Stimulated activated CD4-positive, alpha-beta T cell treated with anti-CD3 and anti-CD28 coated beads, Interleukin-15, amount 100 ng/mL, for 24 hours (primary cell): ENCODE data around the gene PSPN.

Source experiments
- DNase-seq: peaks from one replicate; pipeline ENCODE4 v3.0.0-alpha.2; 2020

The PSPN gene, protein sequence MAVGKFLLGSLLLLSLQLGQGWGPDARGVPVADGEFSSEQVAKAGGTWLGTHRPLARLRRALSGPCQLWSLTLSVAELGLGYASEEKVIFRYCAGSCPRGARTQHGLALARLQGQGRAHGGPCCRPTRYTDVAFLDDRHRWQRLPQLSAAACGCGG

DNA sequence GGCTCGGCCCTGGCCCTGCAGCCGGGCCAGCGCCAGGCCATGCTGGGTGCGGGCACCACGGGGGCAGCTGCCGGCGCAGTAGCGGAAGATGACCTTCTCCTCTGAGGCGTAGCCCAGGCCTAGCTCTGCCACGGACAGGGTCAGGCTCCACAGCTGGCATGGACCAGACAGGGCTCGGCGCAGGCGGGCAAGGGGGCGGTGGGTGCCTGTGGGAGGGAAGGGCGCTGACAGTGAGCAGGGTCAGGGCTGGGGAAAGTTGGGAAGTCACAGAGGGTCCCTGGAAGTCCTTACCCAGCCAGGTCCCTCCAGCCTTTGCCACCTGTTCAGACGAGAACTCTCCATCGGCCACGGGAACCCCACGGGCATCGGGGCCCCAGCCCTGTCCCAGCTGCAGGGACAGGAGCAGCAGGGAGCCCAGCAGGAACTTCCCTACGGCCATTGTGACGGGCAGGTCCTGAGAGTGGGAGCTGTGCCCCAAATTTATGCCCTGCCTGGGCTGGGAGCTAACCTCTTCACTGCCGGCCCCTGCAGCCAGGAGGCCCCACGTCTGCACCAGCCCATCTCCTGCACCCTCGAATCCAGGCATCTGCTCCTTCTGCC lies at the start of gene PSPN:
TSS of gene PSPN (minus strand) at position 523 of the 600 bp plus-strand sequence. CDS start at position 439, 84 bp downstream.
- DNase-seq = no peak

DNA sequence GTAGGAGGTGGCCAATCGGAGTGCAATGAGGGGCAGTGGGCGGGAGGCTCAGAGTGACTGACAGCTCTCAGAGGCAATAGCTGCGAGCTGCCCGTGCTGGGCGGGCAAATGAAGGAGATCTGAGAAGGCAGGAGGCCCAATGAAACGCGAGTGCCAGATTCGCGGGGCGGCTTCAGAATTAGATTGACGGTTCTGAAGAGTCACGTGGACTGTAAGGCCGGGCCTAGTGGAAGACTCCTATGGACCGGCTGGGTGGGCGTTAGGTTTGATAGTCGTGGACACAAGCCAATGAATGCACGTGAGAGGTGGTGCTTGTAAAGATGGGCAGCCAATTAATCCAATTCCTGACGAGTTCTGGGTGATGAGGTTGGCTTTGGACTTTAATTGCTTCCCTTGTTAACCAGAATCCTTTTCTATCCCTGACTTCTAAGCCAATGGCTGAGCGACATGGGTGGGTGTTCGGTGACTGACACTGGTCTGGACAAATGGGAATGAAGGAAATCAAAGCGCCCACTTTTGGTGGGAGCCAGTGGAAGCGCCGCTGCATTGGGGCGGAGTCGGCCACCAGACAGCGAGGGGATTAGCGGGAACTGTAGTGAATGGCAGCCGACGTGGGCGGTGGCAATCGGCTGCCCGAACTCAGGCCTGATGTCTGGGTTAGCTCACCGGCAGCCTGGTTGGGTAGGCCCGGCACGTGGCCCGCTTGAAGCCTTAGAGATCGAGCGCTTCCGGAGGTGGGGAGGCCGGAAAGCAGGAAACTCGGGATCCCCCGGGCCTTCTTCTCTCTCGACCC lies 49.4 kb upstream of the PSPN start:
- peak; percentile 100 for DNase-seq

DNA sequence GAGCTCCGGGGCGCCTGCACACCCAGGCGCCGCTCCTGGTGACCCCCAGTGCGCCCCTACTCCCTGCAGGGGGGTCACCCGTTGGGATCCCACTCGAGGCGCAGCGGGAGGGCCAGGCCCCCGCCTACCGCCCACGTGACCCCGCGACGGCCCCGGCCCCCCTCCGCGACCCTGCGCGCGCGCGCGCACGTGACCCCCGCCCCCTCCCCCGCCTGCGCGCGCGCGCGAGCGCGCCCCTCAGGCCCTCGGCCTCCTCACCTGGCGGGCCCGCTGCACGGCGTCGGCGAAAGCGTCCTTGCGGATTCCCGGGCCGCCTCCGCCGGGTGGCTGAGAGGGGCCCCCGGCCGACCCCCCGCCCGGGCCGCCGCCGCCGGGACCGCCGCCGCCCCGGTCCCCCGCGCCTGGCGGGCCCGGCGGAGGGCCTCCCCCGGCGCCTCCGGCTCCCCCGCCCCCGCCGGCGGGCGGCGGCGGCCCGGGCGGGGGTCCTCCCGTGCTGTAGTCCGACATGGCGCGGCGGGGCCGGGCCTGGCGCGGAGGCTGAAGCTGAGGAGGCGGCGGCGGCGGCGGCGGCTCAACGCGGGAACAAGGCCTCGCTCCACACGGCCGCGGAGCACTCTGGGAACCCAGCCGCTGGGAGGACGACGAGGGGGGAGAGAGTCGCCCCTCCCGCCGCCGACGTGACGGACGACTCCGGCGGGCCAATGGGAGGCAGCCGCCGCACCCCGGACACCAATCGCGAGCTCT lies 48.6 kb upstream of the PSPN start, which contains the start of gene KHSRP:
TSS of gene KHSRP (minus strand) at position 617 of the 744 bp plus-strand sequence. CDS start at position 507, 110 bp downstream.
- DNase-seq = peak; percentile 52

DNA sequence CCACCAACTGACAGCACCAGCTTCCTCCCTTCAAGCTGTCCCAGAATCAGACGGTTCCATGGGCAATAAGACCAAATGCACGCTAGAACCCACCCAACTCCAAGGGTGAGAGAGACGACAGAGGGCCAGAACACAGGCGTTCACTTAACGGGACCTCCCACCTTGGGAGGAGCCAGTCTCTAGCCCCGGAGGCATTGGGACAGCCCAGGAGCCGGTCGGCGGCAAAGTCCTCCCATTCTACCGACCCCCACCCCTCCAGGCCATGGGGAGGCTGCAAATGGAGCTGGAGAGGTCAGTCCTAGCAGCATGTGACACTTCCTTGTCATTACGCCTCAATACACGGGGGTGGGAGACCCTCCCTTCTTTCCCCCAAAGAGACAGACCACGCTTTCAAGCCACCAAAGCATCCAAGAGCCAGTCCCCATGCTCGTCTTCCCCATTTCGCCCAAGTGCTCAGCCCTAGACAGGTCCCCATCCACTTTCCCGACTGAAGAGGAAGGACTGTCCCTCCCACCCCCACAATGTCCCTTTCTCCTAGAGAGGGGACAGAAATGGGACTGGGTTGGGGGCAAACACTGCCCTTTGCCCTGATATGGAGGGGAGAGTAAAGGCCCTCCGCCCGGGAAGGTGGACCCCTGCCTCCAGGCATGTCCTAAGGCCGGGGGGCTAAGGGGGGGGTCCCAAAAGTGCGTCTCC lies 47.9 kb upstream of the PSPN start:
- peak; percentile 67 for DNase-seq

DNA sequence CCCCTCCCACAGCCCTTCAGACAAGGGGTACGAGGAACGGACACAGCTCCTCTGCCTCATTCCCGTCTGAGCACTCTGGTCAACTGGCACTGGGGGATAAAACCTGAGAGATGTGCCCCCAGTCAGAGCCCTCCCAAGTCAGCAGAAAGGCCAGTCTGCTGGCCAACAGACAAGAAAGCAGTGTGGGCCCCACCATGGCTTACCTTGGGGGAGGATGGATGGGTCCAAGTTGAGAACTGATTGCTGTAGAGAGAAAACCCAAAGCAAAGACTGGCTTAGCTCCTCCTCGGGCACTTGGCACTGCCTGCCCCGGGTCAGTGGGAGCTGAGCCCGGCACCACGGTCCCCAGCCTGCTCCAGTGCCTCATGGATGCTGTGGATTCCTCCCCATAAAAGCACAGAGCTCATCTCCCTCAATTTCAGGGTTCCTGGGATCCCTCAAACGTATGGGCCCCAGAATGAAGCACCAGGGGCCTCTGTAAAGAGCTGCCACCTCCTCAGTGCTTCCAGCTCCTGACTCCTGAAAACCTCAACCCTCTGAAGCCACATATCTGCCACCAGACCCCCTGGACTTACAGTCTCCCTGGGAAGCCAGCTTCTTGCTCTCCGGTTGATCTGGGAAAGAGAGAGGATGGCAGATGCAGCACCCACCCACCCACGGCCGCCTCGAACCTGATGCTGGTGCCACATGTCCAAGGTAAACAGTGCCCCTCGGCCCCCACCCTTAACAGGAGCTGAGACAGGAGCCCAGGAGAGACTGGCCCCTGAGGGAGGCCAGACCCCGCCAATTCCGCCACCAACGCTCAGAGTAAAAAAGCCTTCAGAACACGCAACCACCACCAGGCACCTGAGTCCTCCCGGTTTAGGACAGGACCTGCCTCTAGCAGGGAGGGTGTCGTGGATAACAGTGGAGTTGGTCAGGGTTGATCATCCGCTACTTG lies 45.6 kb upstream of the PSPN start:
- DNase-seq = no peak

DNA sequence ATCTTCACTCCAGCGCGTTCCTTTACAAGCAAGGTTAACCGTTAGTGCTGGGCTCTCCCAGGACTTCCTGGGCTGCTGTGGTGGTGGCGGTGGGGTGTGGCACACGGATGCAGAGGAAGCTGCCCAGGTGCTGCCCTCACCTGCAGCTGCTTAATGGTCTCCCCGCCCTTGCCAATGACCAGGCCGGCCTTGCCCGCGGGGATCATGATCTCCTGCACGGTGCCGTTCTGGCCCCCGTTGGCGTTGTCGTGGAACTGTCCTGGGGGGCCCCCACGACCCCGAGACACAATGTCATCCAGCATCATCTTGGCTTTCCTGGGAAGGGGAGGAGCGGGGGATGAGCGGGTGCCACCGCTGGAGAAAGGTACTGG lies 42.8 kb upstream of the PSPN start:
- no peak for DNase-seq

DNA sequence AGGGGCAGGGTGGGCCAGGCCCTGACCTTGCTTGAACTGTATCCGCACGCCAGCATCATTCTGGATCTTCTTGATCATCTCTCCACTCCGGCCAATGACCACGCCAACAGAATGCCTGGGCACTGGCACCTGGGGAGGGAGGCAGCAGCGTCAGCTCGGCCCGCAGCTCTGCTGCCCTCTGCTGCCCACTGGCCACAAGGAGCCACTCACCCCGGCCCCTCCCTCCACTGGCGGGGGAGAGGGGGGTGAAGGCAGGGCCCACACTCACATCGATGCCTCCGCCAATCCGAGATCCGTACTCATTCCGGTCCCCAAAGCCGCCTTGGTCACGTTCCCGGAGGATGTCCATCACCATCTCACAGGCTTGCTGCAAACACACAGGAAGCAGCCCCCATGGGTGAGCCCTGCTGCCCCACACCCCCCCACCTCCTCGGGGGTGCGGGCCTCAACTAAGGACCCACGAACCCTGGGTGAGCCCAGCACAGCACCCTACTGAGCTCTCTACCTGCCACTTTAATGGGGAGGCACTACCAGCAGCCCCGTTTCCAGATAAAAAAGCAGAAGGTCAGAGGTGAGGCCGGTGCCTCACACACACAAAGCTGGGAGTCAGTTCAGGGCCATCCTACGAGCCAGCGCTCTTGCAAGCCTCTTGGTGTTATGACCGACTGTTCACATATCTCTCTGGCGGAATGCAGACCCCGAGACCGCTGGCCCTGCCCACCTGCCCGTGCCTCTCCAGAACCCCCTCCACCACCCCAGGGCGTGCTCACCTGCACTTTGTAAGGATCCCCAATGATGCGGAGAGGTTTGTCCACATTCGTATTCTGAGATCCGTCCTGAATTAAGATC lies 42.2 kb upstream of the PSPN start:
- no peak for DNase-seq

DNA sequence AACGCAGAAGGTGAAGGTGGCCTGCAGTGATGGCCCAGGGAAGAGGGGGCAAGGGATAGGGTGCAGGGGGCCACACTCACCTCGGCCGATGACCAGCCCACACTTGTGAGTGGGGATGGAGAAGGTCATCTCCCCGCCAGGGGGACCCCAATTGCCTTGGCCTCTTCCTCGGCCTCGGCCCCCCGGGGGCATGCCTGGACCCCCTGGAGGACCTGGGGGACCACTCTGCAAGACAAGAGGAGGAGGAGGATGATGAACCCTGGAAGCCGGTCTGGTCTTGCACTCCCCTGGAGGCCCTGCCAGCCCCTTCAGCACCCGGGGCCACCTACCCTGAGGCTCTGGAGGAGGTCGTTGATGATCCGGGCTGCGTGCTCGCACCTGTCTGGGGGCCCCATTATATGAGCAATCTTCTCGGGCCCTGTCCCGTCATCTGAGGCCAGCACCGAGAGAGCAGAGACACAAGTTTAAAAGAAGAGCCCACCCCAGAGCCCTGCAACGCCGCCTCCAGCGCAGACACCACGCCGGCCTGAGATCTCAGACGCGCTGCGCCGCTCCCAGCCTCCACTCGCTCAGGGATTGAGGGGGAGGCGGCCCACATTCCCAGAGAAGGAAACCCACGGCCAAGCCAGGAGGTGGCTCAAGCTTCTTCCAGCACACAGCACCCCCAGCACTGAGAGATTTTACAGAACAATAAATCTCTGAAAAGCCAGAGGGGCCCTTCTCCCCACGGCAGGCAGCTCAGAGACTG lies 41.1 kb upstream of the PSPN start:
- no peak for DNase-seq

DNA sequence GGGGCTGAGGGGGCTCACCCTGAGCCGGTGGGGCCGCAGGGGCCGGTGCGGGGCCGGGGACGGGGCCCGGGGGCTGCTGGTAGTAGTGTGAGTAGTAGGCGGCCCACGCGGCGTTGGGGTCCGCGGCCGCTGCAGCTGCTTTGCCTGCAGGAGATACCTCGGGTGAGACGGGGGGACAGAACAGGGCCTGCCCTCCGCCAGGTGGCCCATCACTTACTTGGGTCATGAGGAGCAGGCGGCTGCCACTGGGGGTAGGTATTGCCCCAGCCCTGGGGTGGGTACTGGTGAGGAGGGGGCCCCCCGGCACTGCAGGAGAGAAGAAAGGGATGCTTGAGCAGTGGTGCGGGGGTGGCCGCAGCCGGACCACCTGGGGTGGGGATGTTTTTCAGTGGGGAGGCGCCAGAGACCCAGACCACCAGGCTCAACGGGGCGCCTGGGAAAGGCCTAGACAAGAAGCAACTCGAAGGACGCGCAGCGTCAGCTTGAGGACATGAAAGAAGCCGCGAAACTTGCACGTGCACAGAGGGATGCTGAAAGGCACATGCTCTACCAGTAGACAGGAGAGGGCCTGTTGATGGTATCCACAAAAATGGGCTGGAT lies 40.0 kb upstream of the PSPN start:
- DNase-seq = no peak

DNA sequence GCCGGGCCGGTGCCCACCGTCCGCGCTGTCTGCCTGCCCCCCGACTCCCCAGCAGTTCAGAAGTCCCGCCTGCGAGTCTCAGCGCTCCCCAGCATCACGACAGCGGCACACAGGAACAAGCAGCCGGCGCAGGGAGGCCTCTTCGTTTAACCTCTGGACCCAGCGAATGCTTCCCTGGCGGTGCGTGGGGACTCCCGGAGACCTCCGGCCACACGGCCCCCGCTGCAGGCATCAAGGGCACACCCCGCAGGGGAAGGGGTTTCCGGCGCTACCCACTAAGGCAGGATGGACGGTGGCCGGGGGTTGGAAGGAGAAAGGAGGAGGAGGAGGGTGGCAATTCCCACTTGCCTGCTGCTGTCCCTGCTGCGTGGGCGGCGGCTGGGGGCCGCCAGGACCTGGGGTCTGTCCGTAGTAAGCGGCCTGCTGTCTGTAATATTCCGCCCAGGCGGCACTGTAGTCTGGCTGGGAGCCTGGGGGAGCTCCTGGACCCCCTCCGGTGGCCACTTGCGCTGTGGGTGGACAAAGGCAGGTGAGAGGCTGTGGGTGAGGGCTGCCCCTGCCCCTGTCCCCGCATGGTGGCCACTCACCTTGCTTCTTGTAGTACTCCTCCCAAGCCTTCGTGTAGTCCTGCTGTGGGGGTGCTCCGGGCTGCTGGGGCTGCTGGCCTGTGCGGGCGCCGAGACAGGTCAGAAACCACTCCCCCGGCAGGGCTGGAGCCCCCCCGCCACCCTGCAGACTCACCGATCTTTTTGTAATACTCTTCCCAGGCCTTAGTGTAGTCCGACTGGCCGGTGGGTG lies 39.3 kb upstream of the PSPN start:
- DNase-seq = no peak

DNA sequence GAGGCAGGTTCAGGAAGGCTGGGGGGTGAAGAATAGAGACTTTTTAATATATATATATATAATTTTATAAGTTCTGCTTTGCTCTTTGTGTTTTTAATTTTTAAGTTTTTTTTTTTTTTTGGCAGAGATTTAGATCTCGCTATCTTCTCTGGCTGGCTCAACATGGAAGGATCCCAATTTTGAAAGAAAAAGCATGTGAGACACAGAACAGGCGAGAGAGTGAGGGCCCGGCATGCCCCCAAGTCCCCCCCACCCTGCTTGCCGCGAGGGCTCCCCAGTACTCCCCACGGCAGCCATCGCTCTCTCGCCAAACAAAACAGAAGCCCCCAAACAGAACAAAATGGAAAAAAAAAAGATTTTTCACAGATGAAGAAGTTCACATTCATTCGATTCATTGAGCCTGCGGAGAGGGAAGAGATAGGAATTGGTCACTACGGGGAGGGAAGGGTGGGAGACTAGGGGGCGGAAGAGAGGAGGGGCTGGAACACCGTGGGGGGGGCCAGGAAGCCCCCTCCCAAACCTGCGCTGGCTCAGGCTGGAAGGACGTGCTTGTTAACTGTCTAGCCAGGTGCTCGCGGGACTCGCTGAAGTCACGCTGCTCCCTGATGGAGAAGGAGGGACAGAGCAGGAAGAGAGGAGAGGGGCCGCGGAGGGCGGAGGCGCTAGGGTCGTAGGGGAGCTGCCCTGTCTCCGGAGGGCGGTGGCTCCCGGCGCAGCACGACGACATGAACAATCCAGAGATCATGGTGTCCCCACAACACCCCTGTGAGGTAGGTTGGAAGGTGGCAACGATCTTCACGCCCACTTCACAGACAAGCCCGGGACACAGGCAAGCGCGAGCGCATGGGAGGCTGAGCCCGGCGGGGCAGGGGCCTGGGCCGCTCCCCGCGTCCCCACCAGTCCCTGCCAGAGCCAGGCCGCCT lies 38.2 kb upstream of the PSPN start:
- no peak for DNase-seq

DNA sequence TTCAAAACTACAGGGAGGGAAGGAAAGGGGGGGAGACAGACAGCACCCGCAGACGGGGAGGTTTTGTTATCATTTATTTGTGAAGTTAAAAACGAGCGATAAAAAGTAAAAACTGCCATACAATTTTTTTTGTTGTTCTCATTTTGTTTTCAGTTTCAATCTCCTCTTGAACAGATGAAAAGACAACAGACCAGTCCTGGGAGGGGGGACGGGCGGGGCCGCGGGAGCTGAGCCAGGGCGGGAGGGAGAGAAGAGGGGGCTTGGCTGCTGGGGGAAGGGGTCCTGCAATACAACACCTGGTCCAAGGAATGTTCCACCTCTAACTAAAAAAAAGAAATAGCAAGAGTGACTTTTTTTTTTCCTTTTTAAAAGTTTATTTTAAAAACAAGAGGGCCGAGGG lies 37.6 kb upstream of the PSPN start:
- no peak for DNase-seq

DNA sequence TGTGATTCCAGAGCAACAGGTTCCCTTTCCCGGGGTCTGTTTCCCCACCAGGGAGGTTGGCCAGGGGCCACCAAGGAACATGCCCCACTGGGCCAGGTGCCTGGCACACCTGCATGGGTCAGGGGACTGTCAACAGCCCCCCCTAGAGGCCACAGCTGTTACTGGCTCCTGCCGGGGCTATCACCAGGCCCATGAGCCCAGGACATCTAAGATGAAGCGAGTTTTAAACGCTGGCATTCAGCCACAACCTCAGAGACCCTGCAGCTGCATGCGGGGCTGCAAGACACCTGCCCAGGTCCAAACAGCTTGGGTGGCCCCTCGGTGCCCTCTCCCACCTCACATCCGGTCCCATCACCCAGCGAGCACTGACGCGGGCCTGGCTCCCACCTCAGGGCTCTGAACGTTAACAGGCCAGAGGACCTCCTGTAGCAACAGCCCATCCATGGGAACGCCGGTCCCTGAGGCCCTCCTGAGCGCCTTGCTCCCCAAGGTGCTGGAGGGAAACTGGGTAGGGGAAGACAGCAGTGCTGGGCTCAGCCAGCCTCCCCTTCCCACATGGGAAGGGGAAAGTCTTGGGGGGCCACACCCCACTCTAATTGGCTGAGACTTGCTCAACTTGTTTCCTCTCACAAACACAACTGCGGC lies 36.8 kb upstream of the PSPN start:
- DNase-seq = peak; percentile 67

DNA sequence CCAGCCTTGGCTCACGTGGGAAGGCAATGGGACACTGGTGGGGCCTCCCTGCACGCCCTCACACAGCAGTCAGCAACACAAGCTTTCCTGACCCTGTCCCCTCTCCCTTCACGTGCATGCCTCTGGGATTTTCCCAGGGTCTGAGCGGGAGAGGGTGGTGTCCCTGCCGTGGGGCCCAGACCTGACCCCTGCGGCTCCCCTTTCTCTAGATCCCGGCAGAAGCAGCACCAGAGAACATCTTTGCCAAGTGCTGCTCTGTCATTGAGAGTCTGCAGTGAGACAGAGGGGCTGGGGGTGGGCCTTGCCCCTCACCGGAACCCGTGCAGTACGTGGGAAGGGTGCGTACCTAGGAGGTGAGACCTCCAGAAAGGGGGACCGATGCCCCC lies 36.3 kb upstream of the PSPN start:
- DNase-seq = no peak

DNA sequence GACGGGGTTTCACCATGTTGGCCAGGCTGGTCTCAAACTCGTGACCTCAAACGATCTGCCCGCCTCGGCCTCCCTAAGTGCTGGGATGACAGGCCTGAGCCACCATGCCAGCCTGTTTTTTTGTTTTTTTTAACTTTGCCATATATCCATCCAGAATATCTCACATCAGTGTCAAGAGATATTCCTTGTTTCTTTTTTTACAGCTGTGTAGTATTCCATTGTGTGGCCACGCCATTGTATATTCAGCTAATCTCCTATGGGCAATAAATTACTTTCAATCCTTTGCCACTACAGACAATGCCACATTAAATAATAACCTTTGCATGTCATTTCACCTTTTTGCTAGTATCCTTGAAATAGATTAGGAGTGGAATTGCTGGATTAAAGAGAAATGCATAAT lies 33.6 kb upstream of the PSPN start:
- no peak for DNase-seq

DNA sequence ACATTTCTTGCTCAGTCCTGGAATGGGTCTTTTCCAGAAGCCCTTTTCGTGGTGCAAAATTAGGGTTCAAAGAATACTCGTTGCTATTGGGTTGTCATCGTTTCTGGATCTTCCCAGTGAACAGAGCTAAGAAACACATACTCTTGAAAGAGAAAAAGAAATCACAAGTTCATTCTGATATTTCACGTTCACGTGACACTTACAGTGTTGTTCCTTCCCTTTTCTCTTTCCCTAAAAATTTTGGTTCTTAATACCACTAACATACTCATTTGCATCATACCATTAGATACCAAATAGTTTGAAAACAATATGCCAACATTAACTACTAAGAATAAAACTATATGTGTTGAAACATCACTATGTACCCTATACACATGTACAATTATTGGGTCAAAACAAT lies 30.7 kb upstream of the PSPN start:
- no peak for DNase-seq
